Measurements from ENCODE around the gene PI3. TPM values are rescaled to one million over a fixed set of nuclear protein-coding genes. Genes with fewer than 3 reads are reported as not detected.

Gene PI3
- total RNA-seq (10 to 100 TPM; 44.9 to 90.4 TPM), polyA plus RNA-seq (100 to 1,000 TPM in 1 of 2 donors, 10 to 100 TPM in 1; 28.0 to 416 TPM)
- long read RNA-seq, donor 1: 0 reads
- long read RNA-seq, donor 2: 0 reads
- long read RNA-seq, donor 3, partial matches to known transcripts: 0 of 1 reads
- long read RNA-seq, donor 3, other reads (novel, unspliced or antisense): 0 of 1 reads
- long read RNA-seq, donor 4: 0 reads
- long read RNA-seq, donor 5: 0 reads

- Histone ChIP-seq H3K27me3 (ENCODE audit: control insufficient read depth in 3 of 3, insufficient read depth in 3 of 3, low read length in 2 of 3) (no peaks in the 10 kb centered on the region), H3K4me1 (ENCODE audit: control insufficient read depth in 5 of 5, insufficient read depth in 5 of 5, low read length in 5 of 5) (no peaks in the 10 kb centered on the region), H3K9me3 (ENCODE audit: control insufficient read depth in 4 of 4, insufficient read depth in 3 of 4, low read length in 3 of 4) (no peaks in the 10 kb centered on the region), H3K36me3 (ENCODE audit: control insufficient read depth in 4 of 4, insufficient read depth in 4 of 4, low read length in 4 of 4) (no peaks in the 10 kb centered on the region), H3K4me3 (no peak within 1 kb of the TSS), H3K27ac (ENCODE audit: low read depth in 1 of 2, low read length in 1 of 2) (no peak within 1 kb of the TSS), H3K9ac (ENCODE audit: insufficient read depth in 1 of 2, low read length in 2 of 2) (no peak within 1 kb of the TSS)
- TF ChIP-seq CTCF (IDR thresholded peaks at IDR 0.05; ENCODE audit: control extremely low read depth, extremely low read depth): no peak
- 58 to 65% methylated on average over 8 of the region's 8 CpGs for WGBS, 2 donors
- DNase-seq (no peak), ATAC-seq (ENCODE audit: insufficient read depth, low FRiP score) (peak; percentile 58)
Measured at GRCh38 chr20:45174434-45175364, at the start of gene PI3. Gene PI3, plus strand, starts transcription at chr20:45174902. Its CDS starts 21 bp downstream, at chr20:45174923.

DNA sequence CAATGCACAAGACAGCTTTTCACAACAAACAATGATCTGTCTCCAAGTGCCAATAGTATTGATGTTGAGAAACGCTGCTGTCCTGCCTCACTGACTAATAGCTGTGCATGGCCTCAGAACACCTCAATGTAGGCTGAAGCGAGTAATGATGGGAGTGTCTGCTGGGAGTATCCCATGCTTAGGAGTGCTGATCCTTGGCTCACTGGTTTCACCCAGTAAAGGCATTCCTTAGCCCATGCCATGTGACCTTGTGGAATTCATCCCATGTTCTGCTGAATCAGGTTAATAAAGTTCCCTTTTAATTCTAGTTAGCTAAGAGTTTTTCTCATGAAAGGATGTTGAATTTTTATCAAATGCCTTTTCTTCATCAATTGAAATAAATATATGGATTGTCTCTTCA lies 46.6 kb upstream of the PI3 start:
- Histone ChIP-seq H3K4me1 (ENCODE audit: control insufficient read depth in 5 of 5, insufficient read depth in 5 of 5, low read length in 5 of 5) (no peaks in the 10 kb centered on the region), H3K36me3 (ENCODE audit: control insufficient read depth in 4 of 4, insufficient read depth in 4 of 4, low read length in 4 of 4) (no peaks in the 10 kb centered on the region), H3K27me3 (ENCODE audit: control insufficient read depth in 3 of 3, insufficient read depth in 3 of 3, low read length in 2 of 3) (peaks cover 0 to 8% (median 3%) of the 10 kb centered on the region in 3 donors), H3K9ac (ENCODE audit: insufficient read depth in 1 of 2, low read length in 2 of 2) (no peak overlapping the region), H3K9me3 (ENCODE audit: control insufficient read depth in 4 of 4, insufficient read depth in 3 of 4, low read length in 3 of 4) (peaks cover 0 to 4% (median 0%) of the 10 kb centered on the region in 4 donors), H3K4me3 (no peak overlapping the region), H3K27ac (ENCODE audit: low read depth in 1 of 2, low read length in 1 of 2) (no peak overlapping the region)
- DNase-seq: no peak
- TF ChIP-seq CTCF (IDR thresholded peaks at IDR 0.05; ENCODE audit: control extremely low read depth, extremely low read depth): no peak
- no peak for ATAC-seq (ENCODE audit: insufficient read depth, low FRiP score)
- WGBS, 2 donors: 50 to 77% methylated on average over 2 of the region's 2 CpGs

DNA sequence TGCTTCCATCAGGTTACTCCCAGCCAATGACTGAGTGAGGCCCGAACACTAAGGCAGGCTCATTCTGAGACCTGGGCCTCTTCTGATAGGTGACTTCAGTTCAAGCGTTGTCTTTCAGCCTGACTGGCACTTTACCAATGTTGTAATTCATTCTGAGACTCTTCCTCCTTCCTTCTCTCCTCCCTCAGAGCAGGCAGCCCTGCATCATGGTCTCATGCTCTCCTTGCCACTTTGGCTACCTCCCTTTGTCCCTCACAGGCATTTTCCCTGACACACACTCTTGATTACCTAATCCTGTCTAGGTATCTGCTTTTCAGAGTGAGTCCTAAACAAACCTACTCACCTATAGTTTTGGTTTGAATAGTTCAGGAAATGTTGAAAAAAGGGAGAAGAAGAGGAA lies 37.8 kb upstream of the PI3 start:
- Histone ChIP-seq H3K9ac (ENCODE audit: insufficient read depth in 1 of 2, low read length in 2 of 2) (no peak overlapping the region), H3K36me3 (ENCODE audit: control insufficient read depth in 4 of 4, insufficient read depth in 4 of 4, low read length in 4 of 4) (no peaks in the 10 kb centered on the region), H3K9me3 (ENCODE audit: control insufficient read depth in 4 of 4, insufficient read depth in 3 of 4, low read length in 3 of 4) (peaks cover 0 to 3% (median 0%) of the 10 kb centered on the region in 4 donors), H3K4me3 (no peak overlapping the region), H3K4me1 (ENCODE audit: control insufficient read depth in 5 of 5, insufficient read depth in 5 of 5, low read length in 5 of 5) (peaks cover 0 to 2% (median 0%) of the 10 kb centered on the region in 5 donors), H3K27ac (ENCODE audit: low read depth in 1 of 2, low read length in 1 of 2) (no peak overlapping the region), H3K27me3 (ENCODE audit: control insufficient read depth in 3 of 3, insufficient read depth in 3 of 3, low read length in 2 of 3) (no peaks in the 10 kb centered on the region)
- WGBS, 2 donors: 74 to 100% methylated on average over 1 to 2 of the region's 2 CpGs
- no peak for ATAC-seq (ENCODE audit: insufficient read depth, low FRiP score)
- TF ChIP-seq CTCF (IDR thresholded peaks at IDR 0.05; ENCODE audit: control extremely low read depth, extremely low read depth): no peak
- DNase-seq: no peak
